LHCN-M2 (cell line): ENCODE results near the gene RBM20. TPM values are rescaled to one million over a fixed set of nuclear protein-coding genes. Genes with fewer than 3 reads are reported as not detected.

Experiments used
- DNase-seq: peaks from one replicate; pipeline ENCODE4 v3.0.0-alpha.2; 2012; ENCODE audit warnings: low read depth
- total RNA-seq: library from RNA; depleted of rRNA; stranded (reverse); fragments of >200 nt; gene quantifications from 2 replicates; pipeline ENCODE4 v1.2.3, GENCODE V29; 2014

Gene RBM20
- total RNA-seq, 1 experiment from 2014 or later = 0.57 TPM

DNA sequence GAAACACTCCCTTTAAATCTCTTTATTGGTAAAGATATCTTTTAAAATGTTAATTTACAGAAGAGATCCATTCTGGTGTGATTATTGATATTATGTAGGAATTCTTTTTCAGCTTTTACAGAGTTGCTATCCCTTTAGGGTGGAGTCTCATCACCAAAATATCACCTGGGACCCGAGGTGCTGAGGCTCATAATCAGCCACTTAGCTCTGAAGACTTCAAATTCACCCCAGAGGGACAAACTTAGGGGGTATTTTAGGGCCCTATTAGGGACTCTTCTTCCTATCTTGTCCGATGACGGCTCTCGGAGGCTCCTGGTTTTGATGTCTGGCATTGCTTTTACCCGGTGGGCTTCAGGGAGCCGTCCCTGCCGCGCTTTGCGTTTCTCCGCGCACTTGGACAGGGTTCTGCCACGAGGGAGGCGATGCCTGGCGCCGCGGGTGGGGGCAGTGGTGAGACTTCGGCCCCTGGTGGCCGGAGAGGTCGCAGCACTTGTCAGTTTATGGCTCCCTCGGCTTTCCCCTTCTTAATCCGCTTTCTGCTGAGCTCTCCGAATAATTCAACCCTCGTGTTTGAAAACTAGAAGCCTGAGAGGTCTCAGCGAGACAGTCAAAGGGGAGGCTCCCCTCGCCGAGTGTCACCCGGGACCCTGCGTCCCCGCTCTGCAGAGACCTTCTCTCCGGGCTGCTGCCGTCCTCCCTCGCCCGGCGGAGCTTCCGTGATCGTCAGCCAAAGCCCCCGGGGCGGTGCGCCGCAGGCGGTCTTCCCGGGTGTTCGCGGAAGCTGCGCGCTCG lies 27.8 kb downstream of the RBM20 start:
- DNase-seq = peak; percentile 75

DNA sequence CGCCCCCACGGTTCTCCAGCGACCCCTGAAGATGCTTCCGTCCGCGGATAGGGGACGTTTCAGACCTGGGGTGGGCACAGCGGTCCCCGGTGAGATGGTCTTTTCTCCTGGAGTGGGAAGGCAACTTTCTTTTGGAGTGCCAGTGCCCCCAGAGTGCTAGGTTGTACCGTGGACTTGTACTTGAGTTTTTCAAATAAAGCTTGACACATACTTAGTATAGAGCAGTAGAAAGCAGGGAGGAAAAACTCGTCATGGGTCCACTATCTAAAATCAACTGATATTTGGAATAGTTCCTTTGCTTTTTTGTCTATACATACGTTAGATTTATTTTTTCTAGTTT lies 28.4 kb downstream of the RBM20 start:
- no peak for DNase-seq

DNA sequence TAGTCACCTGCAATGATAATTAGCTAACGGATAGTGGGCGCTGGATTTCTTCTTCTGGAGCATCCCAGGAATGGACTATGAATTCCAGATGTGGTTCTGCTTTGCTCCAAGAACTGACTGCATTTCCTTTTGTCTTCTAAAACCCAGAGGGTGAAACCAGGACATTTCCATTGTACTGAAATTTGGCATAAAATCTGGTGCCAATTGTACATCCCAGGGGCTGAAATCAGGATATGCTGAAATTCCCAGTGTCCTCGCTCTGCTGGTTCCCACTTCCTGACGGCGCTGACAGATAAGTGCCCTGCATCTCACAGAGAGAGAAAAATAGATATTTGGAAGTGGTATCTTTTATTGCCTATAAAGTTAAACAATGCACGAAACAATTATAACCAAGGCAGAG lies 31.9 kb downstream of the RBM20 start:
- no peak for DNase-seq

DNA sequence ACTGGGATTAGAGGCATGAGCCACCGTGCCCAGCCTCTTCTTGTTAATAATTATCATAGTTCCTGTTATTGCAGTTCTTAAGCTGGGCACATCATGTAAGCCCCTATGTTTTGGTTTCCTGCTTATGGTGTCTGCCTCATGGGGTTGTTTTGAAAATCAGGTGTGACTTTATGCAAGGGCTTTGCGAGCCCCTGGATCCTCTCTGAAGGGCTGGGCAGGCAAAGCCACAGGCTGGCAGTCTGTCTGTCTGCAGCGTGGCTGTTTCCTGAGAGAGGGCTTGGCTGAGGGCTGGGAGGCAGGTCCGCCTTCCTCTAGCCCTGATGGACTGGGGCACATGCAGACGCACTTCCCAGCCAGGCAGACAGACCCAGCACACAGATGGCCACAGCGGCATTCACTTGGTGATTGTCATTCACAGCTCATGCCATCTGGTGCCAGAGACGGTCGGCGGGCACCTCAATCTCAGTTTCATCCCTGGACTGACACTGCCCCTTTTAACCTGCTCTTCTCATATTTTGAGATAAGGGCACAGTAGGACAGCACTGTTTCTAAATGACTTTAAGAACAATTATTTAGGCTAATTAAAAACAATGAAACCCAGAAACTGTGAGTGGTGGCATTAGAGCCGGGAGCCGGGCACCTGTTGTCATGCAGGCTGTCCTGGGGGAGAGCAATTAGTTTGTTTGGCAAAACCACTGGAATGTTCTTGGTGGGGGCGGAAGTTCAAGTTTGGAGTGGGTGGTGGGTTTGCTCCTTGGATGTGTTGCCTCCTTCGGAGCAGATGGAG lies 35.5 kb downstream of the RBM20 start:
- DNase-seq = peak; percentile 84

DNA sequence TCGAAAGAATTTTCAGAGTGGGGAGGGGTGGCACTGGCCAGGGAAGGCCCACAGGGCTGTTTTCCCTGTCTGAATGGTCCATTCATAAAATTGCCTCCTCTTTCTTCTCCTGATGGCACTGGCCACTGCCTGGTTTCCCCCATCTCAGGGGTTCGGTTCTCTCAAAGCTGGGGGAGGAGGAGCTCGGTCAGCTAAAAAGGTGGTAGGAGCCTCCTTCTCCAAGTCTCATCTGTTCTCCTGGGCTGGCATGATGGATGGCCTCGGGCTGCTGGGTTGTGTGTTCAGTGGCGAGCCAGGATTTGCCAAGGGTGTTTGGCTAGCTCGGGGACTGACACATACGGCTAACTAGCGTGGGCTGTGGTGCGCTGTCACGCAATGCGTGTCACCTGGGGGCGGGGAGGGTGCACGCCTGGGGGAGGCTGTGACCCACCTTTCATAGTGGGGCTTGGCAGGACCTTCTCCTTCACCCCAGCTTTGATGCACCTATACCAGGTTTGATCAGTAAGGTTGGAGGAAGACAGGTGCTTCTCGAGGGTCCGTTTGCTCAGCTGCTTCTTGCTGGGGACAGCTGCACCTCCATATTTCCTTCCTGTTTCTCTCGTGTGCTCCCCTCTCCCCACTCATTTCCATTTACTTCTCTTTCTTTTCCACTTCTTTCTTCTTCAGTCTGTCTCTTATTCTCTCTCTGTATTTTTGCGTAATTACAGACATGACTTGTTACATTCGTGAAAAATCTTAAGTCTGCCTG lies 36.3 kb downstream of the RBM20 start:
- no peak for DNase-seq

DNA sequence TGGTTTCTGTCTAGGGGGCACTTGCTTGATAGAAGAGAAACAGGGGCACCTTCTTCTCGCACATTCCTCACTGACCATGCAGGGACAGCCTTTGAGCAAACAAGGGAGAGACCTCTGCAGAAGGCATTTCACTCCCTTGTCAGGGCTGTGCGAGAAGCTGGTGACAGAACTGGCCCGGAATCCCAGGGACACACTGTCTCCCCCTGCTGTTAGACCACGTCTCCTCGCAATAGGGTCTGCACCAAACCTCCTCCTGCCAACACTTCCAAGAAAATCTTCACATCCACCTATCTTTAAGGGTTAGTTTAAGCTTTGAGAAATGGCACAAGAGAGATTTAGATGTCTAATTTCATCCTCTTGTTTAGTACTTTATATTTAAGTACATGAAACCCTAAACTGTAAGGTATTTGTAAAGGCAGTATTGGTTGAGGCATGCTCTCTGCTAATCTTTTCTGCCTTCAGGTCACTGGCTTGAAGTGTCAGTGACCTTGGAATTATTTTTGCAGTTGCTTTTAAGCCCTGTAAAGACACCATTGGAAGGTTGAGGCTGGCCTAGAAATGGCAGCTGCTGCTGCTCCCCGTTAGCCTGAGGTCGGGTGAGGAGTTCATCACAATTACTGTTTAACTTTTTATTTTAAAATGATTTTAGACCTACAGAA lies 37.0 kb downstream of the RBM20 start:
- peak; percentile 39 for DNase-seq

DNA sequence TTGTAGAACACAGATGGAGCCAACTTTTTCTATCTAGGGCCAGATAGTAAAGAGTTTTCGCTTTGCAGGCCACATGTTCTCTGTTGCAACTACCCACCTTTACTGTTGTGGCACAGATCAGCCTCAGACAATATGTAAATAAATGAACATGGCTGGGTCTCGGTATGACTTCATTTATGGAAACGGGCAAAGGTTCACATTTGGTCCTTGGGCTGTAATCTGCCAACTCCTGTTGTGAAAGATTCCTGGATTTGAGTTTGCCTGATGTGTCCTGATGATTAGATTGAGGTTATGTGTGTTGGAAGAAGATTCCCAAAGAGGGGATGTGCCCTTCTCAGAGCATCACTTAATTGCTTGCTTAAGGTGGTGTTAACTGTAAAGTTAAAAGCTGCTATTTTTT lies 38.2 kb downstream of the RBM20 start:
- DNase-seq = no peak

DNA sequence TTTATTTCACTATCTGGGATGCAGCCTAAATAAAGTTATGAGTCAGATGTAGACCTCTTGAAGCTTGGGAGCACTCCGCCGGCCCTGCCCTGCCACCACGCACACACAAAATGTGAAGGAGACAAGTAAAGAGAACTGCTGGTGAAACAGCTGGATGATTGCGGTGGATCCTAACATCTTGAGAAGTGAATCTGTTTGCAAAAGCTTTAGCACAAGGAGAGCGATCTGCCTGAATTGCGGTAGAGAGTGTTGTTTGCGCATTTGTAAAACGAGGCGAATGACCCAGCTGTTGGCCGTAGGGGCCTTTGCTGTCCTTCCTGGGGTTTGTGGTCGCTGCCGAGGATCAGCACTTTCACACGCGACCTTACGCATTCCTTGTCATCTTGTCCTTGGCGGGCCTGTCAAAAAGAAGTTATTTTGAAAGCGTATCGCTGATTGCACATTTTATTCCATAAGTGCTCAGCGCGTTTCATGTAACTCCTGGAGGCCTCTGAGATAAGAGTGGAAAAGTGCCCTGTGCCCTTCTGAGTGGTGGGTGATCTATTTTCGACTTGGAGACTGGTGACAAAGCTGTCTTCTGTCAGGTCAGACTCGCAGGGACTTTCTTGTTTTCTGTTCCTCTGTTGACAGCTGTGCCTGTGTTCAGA lies 40.8 kb downstream of the RBM20 start:
- DNase-seq = peak; percentile 34

DNA sequence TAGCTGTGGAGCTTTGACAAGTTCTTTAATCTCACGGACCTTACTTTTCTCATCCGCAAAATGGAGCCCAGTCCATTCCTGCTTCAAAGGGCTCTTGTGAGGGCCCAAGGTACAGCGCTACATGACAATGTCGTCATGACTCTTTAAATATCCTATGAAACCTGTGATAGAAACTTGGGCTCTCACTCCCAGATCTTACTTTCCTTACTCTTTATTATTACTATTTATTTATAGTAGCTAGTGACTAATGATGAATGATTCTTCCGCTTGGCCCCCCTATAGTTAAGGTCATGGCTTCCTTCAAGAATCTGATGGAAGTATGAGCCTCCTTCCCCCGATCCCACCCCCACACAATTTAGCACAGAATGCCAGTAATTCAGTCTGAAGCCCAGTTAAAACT lies 41.9 kb downstream of the RBM20 start:
- no peak for DNase-seq

DNA sequence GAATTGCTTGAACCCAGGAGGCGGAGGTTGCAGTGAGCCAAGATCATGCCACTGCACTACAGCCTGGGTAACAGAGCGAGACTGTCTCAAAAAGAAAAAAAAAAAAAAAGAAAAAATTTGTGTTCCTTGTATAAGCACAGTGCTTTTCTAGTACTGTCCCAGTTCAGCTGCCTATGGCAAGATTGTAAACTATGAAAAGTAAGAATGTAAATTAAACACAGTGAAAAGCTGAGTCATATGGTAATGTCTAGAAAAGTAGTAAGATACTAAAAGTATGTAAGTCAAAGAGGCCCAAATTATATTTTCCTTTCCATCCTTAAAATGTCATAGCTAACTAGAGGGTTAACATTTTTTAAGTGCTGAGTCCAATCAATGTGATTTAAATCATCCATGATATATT lies 42.8 kb downstream of the RBM20 start:
- DNase-seq = no peak

DNA sequence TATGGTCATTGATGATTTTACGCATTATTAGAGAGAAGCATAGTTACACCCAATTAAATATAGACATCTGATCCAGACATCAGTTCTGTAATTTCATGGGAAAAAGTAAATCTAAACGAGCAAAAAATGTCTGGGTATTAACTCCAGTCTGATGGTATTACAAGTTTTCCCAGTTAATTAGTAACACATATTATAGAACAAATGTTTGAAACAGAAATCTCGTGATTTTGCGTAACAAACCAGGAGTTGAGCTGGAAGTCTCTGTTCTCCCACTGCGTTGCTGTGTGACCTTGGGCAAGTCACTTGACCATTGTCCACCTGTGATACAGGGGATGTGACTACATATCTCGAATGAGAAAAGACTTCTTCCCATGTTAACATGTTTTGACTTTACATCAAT lies 43.3 kb downstream of the RBM20 start:
- no peak for DNase-seq

DNA sequence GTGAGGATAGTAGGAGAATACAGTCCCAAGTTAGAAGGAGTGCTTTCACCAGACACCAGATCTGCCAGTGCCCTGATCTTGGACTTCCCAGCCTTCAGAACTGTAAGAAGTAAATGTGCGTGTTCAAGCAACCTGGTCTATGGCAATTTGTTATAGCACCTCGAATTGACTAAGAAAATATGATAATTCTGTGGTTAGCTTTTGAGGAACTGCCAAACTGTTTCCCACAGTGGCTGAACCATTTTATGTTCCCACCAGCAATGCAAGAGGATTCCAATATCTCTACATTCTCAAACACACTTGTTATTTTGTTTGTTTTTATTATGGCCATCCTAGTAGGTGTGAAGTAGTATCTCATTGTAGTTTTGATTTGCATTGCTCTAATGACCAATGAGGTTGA lies 47.0 kb downstream of the RBM20 start:
- no peak for DNase-seq

DNA sequence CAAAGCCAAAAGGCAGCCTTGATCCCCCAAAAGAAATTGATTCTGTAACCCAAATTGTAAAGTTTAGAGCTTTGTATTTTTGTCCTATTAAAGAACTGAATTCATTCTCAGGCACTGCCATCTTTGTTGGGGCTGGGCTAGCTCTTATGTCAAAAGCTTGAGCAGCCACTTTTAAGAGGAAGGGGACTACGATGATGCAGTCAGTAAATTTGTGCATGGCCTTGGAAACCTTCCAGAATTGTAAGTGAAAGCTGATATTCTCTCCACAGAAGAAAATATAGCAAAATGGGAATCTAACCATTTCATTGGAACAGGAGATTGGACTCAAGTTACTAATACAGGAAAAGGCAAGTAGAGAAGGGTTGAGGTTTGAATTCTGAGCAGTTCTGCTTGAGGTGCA lies 50.1 kb downstream of the RBM20 start:
- no peak for DNase-seq

DNA sequence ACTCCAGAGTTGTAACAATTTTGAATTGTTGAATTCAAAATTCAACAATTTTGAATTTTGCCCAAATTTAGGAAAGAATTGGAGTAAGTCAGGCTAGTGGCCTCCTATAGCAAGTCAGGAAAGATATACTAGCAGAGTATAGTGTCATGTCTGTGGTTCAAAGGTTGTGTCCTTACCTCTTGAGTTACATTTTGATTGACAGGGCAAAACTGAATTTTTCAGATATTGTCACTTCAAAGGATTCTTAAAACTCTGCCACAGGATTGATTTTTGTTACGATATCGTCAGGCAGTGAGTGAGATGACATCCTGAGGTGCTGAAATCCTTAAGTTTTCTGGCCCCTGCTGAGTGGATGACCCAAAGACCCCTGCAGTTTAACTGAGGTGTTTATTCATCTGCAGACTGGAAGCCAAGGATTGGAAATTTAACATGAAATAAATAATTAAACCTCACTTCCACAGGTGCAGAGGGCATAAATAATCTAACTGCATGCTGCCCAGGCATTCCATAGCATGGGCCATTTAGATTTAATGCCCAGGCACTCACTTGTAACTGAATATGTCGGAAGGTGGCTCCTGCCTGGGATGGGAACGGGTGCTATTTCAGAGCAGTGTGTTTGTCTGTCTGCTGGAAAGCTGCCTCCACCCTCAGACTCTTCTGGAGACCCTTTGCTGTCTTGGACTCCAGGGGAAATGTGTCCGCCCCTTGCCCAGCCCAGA lies 50.8 kb downstream of the RBM20 start:
- DNase-seq = no peak

DNA sequence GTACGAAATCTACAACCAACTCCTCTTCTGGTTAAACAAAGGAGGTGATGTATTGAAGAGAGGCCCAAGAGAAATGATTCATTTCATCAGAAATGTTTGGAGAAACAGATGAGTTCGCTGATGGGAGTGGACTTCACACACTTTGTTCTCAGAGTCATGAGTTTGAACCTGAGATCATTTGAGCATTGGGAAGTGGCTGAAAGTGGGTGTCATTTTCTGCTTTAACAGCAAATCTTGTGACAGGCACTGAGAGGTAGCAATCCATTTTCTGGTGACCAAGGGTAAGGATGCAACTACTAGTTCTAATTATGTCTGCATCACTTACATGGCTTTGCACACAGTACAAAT lies 51.4 kb downstream of the RBM20 start:
- no peak for DNase-seq

DNA sequence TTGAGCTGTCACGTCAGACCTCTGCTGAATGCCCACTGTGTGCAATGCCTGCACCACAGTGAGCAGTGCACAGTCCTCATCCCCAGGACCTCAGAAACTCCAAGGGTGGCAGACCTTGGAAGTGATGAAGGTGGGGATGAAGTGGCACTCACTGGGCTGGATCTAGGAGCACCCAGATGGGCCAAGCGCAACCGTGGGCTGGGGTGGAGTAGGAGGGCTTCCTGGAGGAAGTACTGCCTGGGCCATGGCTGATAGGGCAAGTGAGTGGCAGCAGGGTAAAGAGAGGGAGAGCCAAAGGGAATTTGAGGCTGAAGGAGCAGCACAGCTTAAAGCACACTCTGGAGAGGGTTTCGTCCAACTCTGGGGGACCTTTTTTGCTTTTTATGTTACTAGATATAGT lies 52.3 kb downstream of the RBM20 start:
- DNase-seq = no peak

DNA sequence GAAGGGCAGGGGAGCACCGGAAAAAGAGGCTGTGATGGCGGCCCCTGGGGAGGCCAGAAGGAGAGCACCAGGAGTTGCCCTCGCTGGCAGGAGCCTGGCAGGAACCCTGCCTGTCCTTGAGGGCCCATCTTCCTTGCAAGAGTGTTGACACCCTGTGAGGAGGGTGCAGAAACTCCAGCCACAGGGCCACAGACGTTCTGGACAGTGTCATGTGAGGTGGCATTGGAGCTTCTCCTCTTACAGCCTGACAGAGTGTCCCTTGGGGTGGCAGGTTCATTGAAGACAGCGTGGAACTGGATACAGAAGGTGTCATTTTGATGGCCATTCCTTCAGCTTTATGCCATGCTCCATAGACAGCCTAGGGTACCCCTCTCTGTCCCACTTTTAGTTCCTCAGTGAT lies 54.2 kb downstream of the RBM20 start:
- DNase-seq = no peak

DNA sequence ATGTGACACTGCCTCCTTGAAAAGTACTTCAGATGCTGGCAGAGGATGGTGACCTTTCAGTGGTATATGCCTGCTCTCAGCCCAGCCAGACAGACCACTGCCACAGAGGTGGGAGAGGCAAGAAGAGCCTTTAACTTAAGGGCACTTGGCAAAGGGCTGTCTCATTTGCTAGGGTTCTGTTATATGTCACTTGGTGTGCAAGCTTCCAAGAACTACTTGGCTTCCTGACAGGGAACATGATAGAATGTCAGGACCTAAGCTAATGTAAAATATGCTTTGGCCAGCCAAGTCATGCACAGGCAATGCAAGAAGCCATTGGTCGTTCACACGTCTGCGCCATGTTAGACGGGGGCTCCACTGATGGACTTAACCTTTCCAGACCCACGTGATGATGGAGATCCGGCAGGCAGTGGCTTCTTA lies 54.7 kb downstream of the RBM20 start:
- DNase-seq = no peak

DNA sequence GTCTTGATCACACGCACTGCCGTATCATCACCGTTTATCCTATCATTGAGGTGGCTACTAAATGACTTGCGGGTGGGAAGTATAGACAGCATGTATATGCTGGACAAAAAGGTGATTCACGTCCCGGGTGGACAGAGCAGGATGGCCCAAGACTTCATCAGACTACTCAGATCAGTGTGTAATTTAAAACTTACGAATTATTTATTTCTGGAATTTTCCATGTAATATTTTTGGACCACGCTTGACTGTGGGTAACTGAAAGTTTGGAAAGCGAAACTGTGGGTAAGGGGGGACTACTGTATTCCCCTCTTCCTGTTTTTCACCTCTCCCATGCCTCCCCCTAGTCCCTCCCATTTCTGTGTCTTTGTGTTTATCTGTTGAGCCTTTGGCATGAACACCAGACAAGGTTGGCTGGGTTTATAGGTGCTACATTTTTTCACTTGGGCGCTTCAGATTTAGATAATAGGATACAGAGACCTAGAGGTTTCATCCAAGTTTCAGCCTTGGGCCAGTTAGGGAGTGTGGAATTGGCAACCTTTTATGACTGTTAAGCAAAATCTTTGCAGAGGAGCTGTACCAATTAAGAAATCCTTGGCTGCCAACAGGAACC lies 55.8 kb downstream of the RBM20 start:
- no peak for DNase-seq

DNA sequence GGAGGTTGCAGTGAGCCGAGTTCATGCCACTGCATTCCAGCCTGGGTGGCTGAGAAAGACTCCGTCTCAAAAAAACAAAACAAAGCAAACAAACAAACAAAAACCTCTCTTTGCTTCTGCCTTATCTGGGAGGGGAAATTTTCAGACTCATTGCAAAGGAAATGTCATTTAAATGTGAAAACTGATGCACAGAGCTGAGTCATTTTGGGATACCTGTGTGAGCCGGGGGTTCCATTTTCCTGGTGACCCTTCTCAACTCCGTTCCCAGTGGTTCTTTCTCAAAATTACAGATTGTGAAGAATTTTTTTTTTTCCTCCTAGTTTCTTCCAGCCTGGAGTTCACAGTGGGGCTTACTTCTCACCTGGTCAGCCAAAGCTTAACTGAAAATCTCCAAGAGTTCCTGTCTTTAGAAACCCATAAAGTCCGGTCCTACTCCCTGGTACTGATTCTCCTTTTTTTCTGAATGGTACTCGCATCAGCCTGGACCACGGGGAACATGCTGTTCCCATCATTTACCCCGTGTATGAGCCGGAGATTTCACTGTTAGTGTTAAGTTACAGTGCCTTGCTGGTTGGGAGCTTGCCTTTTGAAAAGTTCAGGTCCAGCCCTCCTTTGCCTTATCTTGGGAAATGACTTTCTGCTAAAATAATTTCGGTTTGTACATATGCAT lies 56.9 kb downstream of the RBM20 start:
- no peak for DNase-seq
